ENCODE data around the gene B3GALT4.
"Not testable (repeated sequence)": the region's sequence is repeated elsewhere in the genome, so short reads cannot be mapped to it uniquely, and the experiment has no call there.

B3GALT4 gene

DNA sequence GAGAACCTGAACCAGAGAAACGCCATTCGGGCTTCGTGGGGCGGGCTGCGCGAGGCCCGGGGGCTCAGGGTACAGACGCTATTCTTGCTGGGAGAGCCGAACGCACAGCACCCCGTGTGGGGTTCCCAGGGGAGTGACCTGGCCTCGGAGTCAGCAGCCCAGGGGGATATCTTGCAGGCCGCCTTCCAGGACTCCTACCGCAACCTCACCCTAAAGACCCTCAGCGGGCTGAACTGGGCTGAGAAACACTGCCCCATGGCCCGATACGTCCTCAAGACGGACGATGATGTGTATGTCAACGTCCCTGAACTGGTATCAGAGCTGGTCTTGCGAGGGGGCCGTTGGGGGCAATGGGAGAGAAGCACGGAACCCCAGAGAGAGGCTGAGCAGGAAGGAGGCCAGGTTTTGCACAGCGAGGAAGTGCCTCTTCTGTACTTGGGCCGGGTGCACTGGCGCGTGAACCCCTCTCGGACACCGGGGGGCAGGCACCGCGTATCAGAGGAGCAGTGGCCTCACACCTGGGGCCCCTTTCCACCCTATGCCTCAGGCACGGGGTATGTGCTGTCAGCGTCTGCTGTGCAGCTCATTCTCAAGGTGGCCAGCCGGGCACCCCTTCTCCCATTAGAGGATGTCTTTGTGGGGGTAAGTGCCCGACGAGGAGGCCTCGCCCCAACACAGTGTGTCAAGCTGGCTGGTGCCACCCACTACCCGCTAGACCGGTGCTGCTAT, 904 bp downstream of the B3GALT4 start:
- H3K4me3 Mint-ChIP-seq: peak overlapping the region; percentile 91
- peaks cover 44% of the 10 kb centered on the region for H3K4me1 Mint-ChIP-seq (ENCODE audit: low read depth)
- H3K36me3 Mint-ChIP-seq (ENCODE audit: low read depth): peaks cover 65% of the 10 kb centered on the region
- peak; percentile 23 for DNase-seq (ENCODE audit: low spot score)
- peak overlapping the region; percentile 96 for H3K27ac Mint-ChIP-seq
- H3K27me3 Mint-ChIP-seq (ENCODE audit: low read depth): no peaks in the 10 kb centered on the region
- no peaks in the 10 kb centered on the region for H3K9me3 Mint-ChIP-seq

DNA sequence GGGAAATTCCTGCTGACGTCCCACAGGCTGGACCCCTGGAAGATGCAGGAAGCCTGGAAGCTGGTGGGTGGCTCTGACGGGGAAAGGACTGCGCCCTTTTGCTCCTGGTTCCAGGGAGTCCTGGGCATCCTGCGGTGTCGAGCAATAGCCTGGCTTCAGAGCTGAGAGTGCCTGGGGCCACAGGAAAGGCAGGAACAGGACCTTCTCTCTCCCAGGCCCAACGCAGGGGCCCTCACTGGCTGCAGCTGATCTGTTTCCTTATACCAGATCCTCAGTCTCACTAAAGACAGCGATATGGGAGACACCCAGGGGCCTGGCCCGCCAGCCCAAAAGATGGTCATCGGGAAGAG, 1.4 kb downstream of the B3GALT4 start:
- peaks cover 61% of the 10 kb centered on the region for H3K36me3 Mint-ChIP-seq (ENCODE audit: low read depth)

DNA sequence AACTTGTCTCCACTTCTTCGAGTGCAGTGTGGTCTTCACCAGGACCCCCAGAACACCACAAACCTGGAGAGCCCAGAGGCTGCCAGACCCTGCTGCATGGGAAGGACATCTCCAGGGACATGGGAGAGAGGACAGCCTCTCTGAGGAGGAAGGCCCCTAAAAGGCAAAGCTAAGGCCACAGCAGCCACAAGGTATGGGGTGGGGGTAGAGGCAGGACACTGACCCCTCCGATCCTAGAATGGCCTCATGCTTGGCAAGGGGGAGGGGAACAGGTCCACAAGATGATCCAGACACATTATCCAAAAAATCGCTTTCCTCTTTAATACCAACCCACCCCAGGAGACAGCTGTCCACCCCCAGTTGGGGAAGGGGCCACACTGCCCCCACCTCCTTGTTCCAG, 1.9 kb downstream of the B3GALT4 start:
- peaks cover 57% of the 10 kb centered on the region for H3K36me3 Mint-ChIP-seq (ENCODE audit: low read depth)

More for the DNA sequence above, 1.4 kb downstream of the B3GALT4 start:
- DNase-seq (ENCODE audit: low spot score): no peak
- Mint-ChIP-seq H3K9me3 (no peaks in the 10 kb centered on the region), H3K4me3 (peak overlapping the region; percentile 91), H3K27ac (peak overlapping the region; percentile 62), H3K27me3 (ENCODE audit: low read depth) (no peaks in the 10 kb centered on the region), H3K4me1 (ENCODE audit: low read depth) (peaks cover 39% of the 10 kb centered on the region)

DNA sequence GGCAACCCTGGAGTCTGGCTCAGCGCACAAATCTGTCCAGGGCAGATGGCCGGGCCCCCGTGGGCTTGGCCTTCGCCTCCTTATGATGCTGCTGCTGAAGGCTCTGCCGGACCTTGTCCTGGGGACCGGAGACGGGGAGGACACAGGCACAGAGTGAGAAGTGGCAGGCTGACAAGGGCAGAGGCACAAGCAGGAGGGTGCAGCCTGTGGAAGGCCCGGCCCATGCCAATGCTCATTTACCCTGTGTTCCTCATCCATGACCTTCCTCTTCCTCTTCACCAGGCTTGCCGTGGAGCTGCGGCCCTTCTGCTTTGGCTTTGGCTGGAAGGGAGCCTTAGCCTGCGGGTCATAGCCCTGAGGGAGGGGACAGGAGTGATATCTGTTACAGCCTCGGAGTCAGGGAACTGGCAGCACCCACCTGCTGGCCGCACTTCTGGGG, 2.4 kb downstream of the B3GALT4 start:
- no peaks in the 10 kb centered on the region for H3K27me3 Mint-ChIP-seq (ENCODE audit: low read depth)
- peaks cover 55% of the 10 kb centered on the region for H3K36me3 Mint-ChIP-seq (ENCODE audit: low read depth)
- peaks cover 33% of the 10 kb centered on the region for H3K4me1 Mint-ChIP-seq (ENCODE audit: low read depth)
- no peak for DNase-seq (ENCODE audit: low spot score)
- H3K4me3 Mint-ChIP-seq: peak overlapping the region; percentile 34
- peak overlapping the region; percentile 62 for H3K27ac Mint-ChIP-seq
- no peaks in the 10 kb centered on the region for H3K9me3 Mint-ChIP-seq

More for the DNA sequence above, 1.9 kb downstream of the B3GALT4 start:
- Mint-ChIP-seq H3K27me3 (ENCODE audit: low read depth) (no peaks in the 10 kb centered on the region), H3K4me3 (peak overlapping the region; percentile 34), H3K4me1 (ENCODE audit: low read depth) (peaks cover 35% of the 10 kb centered on the region), H3K27ac (peak overlapping the region; percentile 62), H3K9me3 (no peaks in the 10 kb centered on the region)
- DNase-seq (ENCODE audit: low spot score): no peak

DNA sequence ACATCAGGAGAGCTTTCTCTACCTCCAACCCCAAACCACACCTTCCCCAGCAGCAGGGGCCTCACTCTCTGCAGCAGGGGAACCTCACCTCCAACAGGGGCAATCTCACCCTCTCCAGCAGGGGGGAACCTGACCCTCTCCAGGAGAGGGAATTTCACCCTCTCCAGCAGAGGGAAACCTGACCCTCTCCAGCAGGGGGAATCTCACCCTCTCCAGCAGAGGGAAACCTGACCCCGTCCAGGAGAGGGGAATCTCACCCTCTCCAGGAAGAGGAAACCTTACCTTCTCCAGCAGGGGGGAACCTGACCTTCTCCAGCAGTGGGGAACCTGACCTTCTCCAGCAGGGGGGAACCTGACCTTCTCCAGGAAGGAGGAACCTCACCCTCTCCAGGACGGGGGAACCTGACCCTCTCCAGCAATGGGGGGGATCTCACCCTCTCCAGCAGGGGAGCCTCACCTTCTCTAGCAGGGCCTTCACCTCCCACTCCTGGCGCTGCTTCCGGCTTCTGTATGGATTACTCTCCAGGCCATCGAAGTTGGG, 3.1 kb downstream of the B3GALT4 start:
- H3K36me3 Mint-ChIP-seq (ENCODE audit: low read depth): peaks cover 49% of the 10 kb centered on the region

DNA sequence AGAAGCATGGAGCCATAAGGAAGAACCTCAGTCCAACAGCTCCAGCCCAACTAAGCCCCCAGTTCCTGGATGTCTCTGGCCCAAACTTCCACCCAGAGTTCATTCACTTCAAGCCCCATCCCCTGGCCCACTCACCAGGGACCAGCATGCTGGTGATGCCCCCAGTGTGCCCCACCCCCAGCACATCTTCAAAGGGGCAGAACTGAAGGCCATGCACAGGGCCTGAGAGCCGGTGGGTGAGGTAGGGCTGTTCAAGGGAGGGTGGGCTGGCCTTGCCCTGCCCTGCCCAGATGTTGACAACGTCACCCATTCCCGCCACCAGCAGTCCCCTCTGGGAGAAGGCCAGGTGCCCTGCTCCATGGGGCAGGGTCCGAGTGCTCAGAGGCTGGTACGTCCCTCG, 3.6 kb downstream of the B3GALT4 start:
- no peak for DNase-seq (ENCODE audit: low spot score)
- peaks cover 44% of the 10 kb centered on the region for H3K36me3 Mint-ChIP-seq (ENCODE audit: low read depth)
- H3K27ac Mint-ChIP-seq: no peak overlapping the region
- peaks cover 20% of the 10 kb centered on the region for H3K4me1 Mint-ChIP-seq (ENCODE audit: low read depth)
- no peaks in the 10 kb centered on the region for H3K9me3 Mint-ChIP-seq
- no peaks in the 10 kb centered on the region for H3K27me3 Mint-ChIP-seq (ENCODE audit: low read depth)
- no peak overlapping the region for H3K4me3 Mint-ChIP-seq

More for the DNA sequence above, 3.1 kb downstream of the B3GALT4 start:
- DNase-seq (ENCODE audit: low spot score): no peak
- H3K27me3 Mint-ChIP-seq (ENCODE audit: low read depth): no peaks in the 10 kb centered on the region
- no peaks in the 10 kb centered on the region for H3K9me3 Mint-ChIP-seq
- peaks cover 25% of the 10 kb centered on the region for H3K4me1 Mint-ChIP-seq (ENCODE audit: low read depth)
- H3K4me3 Mint-ChIP-seq: no peak overlapping the region
- H3K27ac Mint-ChIP-seq: peak overlapping the region; percentile 26

DNA sequence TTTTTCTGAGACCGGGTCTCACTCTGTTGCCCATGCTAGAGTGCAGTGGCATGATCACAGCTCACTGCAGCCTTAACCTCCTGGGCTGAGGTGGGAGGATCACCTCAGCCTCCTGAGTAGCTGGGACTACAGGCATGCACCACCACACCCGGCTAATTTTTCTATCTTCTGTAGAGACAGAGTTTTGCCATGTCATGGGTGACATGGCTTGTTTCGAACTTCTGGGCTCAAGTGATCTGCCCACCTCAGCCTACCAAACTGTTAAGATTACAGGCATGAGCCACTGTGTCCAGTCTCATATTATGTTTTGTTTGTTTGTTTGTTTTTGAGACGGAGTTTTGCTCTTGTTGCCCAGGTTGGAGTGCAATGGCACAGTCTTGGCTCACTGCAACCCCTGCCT, 8.3 kb downstream of the B3GALT4 start:
- peaks cover 39% of the 10 kb centered on the region for H3K36me3 Mint-ChIP-seq (ENCODE audit: low read depth)
- H3K27me3 Mint-ChIP-seq (ENCODE audit: low read depth); H3K9me3 Mint-ChIP-seq; DNase-seq (ENCODE audit: low spot score); H3K27ac Mint-ChIP-seq; H3K4me3 Mint-ChIP-seq: not testable (repeated sequence)
- H3K4me1 Mint-ChIP-seq (ENCODE audit: low read depth): peaks cover 20% of the 10 kb centered on the region

DNA sequence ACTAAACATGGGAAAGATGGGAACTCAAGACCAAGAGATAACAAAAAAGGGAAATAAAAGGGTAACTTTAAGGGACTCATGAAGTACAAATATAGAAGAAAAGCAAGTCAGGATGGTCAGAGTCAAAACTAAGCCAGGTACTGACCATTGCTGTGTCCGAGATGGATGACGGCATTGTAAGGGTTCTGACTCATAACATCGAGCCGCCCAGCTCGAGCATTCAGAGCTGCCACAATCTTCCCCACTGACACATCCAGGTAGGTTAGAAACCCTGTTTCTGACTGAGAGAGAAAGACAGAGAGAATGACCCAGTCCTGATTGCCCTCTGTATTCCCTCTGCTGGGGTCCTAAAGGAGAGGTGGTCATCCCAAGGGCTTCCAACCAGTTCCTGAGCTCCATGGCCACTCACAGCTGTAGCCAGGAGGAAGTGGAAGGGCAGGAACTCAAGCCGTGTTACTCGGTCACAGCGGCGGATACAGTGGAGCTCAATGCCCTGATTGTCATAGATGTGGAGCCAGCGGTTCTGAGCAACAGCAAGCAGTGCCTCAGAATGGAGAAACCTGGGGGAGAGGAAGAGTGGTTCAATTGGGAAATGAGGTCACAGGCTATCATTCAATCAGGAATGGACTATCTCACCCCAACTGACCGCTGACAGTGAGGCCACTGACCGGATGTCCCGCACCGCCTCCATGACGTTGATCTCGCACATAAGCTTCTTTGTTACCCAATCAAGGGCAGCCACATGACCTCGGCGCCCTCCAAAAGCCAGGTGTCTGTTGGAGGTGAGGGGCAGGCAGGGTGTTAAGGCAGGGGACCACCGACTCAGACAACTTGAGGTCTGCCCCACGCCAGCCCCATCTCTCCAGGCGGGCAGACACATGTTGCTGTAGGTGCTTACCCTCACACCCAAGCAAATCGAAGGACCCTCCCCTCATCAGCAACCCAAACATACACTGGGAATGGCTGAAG, 10.3 kb downstream of the B3GALT4 start:
- peaks cover 49% of the 10 kb centered on the region for H3K36me3 Mint-ChIP-seq (ENCODE audit: low read depth)
- H3K27ac Mint-ChIP-seq: peak overlapping the region; percentile 56
- H3K27me3 Mint-ChIP-seq (ENCODE audit: low read depth): no peaks in the 10 kb centered on the region
- no peak for DNase-seq (ENCODE audit: low spot score)
- no peaks in the 10 kb centered on the region for H3K9me3 Mint-ChIP-seq
- peak overlapping the region; percentile 98 for H3K4me3 Mint-ChIP-seq
- H3K4me1 Mint-ChIP-seq (ENCODE audit: low read depth): peaks cover 26% of the 10 kb centered on the region

DNA sequence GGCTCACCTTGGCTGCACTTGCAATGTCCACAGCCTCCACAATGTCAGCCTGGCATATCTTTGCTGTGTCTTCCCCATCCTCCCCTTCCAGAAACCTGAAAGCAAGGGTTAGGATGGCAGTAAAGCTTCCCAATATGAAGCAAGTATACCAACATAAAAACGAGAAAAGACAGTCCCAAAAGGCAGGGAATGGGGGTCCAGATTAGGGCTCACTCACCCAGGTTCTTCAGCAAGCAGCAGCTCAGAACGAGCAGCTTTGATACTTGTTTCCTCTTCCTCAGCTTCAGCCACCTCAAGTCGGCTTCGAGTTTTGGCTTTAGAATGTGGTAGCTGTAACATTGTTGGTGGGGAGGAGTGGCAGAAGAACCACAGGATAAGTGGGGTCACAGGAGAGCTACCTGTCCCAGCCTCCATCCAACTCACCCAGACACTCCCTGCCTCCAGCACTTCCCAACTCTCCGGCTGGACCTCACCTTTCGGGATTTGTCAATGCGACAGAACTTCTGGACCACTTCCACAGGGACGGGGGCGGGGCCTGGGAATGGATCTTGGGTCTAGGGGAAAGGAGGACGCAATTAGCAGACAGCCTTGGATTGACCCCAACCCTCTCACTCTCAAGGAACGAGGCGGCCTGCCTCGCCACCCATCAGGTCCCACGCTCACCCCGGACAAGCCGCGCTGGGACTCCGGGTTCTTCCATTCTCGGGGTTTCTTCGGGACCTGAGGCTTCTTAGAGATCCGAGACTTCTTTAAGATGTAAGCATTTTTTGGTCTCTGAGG, 11.4 kb downstream of the B3GALT4 start:
- DNase-seq (ENCODE audit: low spot score): no peak
- Mint-ChIP-seq H3K9me3 (no peaks in the 10 kb centered on the region), H3K27me3 (ENCODE audit: low read depth) (no peaks in the 10 kb centered on the region), H3K4me1 (ENCODE audit: low read depth) (peaks cover 26% of the 10 kb centered on the region), H3K36me3 (ENCODE audit: low read depth) (peaks cover 46% of the 10 kb centered on the region), H3K4me3 (peak overlapping the region; percentile 98), H3K27ac (peak overlapping the region; percentile 8)

DNA sequence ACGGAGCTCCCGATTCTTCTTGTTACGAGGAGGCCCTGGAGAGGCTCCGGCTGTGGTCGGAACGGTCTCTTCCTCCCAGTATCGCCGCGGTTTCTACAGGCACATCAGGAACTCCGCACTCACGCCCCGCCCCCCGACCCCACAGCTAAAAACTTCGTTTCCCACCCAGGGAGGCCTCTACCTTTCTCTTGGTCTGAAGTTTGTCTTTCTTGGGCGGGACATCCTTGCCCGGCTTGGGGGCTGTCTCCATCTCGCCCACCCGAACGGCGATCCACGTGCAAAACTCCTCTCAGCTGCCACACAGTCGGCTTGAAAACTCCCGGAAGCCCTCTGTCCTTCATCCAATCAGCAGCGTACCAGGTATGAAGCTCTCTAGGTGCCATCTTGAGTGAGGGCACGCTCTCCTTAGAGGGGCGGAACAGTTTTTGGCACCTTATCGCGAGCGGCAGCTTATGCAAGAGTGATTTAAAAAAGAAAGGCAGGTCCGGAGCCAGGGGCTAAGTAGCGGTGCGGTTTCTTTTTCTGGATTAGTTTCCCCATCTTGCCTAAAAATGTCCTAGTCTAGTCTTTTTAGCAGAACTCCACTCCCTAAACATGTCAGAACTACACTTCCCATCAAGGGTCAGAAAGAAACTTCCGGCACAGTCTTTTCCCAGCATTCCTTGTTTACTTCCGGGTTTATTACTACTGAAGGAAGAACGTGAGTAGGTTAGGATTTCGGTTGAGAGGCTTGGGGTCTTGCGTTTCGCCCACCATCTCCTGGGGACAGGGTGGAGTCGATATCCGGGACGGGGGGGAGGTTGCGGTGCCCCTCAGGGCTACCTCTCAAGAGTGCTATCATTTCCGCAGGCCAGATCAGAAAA, 12.2 kb downstream of the B3GALT4 start, which contains the start of the genes PFDN6 and WDR46:
Gene PFDN6, plus strand, starts transcription at position 681 of the 863 bp plus-strand sequence. CDS start 256 bp downstream, outside the sequence.
Gene WDR46, minus strand, starts transcription at position 319 of the 863 bp plus-strand sequence. Its CDS starts 69 bp downstream, at position 250.
- Mint-ChIP-seq H3K4me3 (peak within 1 kb of the TSS; percentile 98), H3K27me3 (ENCODE audit: low read depth) (no peaks in the 10 kb centered on the region), H3K4me1 (ENCODE audit: low read depth) (peaks cover 26% of the 10 kb centered on the region), H3K27ac (peak within 1 kb of the TSS; percentile 88), H3K36me3 (ENCODE audit: low read depth) (peaks cover 47% of the 10 kb centered on the region), H3K9me3 (no peaks in the 10 kb centered on the region)
- peak; percentile 82 for DNase-seq (ENCODE audit: low spot score)

DNA sequence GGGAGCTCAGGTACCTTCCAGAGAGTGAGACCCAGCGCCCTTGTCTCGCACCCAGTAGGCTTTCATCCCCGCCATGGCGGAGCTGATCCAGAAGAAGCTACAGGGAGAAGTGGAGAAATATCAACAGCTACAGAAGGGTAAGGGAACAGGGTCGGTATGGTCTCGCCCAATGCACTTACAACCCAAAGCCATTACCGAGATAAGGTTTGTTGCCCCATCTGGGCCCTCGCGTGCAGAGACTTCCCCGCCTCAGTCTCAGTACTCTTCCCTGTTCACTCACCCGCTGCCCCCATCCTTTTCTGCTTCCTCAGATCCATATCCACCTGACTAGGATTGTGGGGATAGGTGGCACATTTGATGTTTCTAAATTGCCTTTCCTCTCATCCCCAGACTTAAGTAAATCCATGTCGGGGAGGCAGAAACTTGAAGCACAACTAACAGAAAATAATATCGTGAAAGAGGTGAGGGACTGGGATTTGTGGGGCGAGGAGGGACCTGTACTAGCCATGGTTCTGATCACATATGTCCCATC, 12.9 kb downstream of the B3GALT4 start:
- no peaks in the 10 kb centered on the region for H3K9me3 Mint-ChIP-seq
- no peak for DNase-seq (ENCODE audit: low spot score)
- peaks cover 44% of the 10 kb centered on the region for H3K36me3 Mint-ChIP-seq (ENCODE audit: low read depth)
- peak overlapping the region; percentile 88 for H3K27ac Mint-ChIP-seq
- H3K4me3 Mint-ChIP-seq: peak overlapping the region; percentile 98
- peaks cover 26% of the 10 kb centered on the region for H3K4me1 Mint-ChIP-seq (ENCODE audit: low read depth)
- H3K27me3 Mint-ChIP-seq (ENCODE audit: low read depth): no peaks in the 10 kb centered on the region

DNA sequence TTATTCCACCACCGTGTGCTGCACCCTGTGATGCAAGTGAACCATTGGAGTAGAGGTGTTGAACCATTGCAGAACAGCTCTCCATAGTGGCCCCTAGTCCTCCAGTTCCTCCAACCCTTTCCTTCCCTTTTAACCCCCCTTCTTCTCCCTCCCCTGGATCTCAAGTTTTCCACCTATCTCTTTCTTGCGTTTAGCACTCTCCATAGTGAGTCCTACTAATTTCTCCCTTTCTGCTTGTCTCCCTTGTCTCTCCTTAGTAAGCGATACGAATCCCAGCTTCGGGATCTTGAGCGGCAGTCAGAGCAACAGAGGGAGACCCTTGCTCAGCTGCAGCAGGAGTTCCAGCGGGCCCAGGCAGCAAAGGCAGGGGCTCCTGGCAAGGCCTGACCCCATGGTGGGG, 13.5 kb downstream of the B3GALT4 start:
- peaks cover 44% of the 10 kb centered on the region for H3K36me3 Mint-ChIP-seq (ENCODE audit: low read depth)
- H3K27me3 Mint-ChIP-seq (ENCODE audit: low read depth): no peaks in the 10 kb centered on the region
- DNase-seq (ENCODE audit: low spot score): no peak
- H3K4me3 Mint-ChIP-seq: peak overlapping the region; percentile 98
- H3K4me1 Mint-ChIP-seq (ENCODE audit: low read depth): peaks cover 26% of the 10 kb centered on the region
- H3K27ac Mint-ChIP-seq: peak overlapping the region; percentile 88
- H3K9me3 Mint-ChIP-seq: no peaks in the 10 kb centered on the region
